Astrocyte of the cerebellum (primary cell): ENCODE results near the gene RALGAPB.

ENCODE experiments used
- DNase-seq: peaks from one replicate; pipeline ENCODE4 v3.0.0-alpha.2; 2011; ENCODE audit warnings: low read depth
- H3K4me3 ChIP-seq: 2 replicates; pipeline ENCODE4 v1.5.1; 2011; ENCODE audit warnings: mild to moderate bottlenecking, low read depth, low read length, moderate library complexity
- in situ Hi-C: cut with HindIII; loops from 2 replicates; pipeline ENCODE4 v1.10.0; 2017; ENCODE audit warnings: low sequenced_read_pairs
- TF ChIP-seq, protein P1 (sequence below): IDR thresholded peaks from 2 replicates; pipeline ENCODE4 v1.5.1; 2012; ENCODE audit warnings: low read length, low read depth, moderate library complexity, mild to moderate bottlenecking; ENCODE audit errors: missing control alignments

RALGAPB gene

DNA sequence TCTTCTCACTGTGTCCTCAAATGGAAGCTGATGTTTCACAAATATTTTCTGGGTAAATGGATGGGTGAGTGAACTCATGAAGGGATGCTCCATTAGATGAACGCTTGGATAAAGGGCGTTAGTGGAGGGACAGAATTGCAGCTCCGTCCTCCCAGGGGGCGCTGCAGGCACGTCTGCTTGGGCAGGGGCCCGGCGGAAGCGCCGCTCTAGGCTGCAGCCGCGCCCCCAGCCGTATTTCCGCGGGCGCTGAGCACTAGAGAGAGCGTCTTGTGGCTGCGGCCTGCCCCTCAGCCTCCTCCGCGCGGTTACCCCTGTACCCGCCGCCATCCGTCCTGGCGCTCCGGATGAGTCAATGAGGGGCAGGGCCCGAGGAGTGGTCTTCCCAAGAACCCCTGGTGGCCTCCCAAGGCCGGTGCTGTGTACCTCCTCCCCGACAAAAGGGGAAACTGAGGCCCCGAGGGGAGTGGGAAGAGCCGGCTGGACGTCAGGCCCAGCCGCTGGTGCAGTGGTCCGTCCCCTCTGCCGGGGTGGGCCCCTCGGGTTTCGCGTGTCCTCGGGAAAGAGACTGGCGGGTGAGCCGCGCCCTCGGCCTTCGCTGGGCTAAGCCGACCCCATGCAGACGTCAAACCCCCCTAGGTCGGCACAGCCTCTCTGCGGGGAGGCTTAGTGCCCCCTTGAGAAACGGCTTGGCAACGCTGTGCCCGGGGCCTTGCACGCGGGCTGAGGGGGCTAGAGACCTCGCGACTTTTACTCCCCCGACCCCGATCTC is 26.0 kb upstream of the RALGAPB start:
- TF ChIP-seq, protein P1, sequence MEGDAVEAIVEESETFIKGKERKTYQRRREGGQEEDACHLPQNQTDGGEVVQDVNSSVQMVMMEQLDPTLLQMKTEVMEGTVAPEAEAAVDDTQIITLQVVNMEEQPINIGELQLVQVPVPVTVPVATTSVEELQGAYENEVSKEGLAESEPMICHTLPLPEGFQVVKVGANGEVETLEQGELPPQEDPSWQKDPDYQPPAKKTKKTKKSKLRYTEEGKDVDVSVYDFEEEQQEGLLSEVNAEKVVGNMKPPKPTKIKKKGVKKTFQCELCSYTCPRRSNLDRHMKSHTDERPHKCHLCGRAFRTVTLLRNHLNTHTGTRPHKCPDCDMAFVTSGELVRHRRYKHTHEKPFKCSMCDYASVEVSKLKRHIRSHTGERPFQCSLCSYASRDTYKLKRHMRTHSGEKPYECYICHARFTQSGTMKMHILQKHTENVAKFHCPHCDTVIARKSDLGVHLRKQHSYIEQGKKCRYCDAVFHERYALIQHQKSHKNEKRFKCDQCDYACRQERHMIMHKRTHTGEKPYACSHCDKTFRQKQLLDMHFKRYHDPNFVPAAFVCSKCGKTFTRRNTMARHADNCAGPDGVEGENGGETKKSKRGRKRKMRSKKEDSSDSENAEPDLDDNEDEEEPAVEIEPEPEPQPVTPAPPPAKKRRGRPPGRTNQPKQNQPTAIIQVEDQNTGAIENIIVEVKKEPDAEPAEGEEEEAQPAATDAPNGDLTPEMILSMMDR: peak; percentile 93
- DNase-seq: peak; percentile 87
- peak overlapping the region; percentile 93 for H3K4me3 ChIP-seq
- in situ Hi-C loops: no loop called here

GRCh38 chr20:38447251-38447661 is 25.4 kb upstream of the RALGAPB start:
- DNase-seq: no peak
- in situ Hi-C loops: no loop called here
- peak overlapping the region; percentile 93 for H3K4me3 ChIP-seq
- TF ChIP-seq, protein P1: no peak

DNA sequence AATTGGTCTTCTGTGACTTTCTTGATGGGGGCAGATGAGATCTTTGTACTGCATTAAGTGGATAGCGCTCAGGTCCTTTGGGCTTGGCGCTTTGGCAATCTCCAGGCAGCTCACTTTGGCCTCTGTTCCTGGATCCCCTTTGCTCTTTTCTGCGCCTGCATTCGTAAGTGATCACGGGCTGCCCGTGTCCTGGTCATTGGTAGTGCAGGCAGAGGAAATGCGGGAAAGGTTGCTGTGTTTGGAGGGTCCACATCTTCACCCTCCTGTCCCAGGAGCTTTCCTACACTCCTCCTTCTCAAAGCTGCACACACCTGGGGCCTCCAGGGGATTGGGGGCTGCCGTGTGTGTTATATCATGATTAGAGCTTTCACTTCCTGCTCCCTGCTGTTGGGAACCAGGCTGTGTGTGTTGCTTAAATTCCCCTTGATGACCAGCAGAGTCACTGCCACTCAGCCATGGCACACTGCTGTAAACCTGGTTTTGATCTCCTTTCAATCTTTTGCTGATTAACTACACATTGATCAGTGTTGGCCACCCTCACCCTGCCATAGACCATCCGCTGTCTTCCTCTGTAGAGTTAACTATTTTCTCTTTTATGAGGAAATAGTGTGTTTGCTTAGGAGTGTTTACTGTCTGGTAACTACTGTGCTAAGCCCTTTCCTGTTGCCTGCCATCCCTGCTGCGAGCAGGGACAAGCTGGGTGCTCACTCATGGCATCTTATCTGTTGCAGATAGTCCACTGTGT is 24.5 kb upstream of the RALGAPB start:
- no peak for DNase-seq
- H3K4me3 ChIP-seq: no peak overlapping the region
- in situ Hi-C loops: no loop called here
- TF ChIP-seq, protein P1: no peak

DNA sequence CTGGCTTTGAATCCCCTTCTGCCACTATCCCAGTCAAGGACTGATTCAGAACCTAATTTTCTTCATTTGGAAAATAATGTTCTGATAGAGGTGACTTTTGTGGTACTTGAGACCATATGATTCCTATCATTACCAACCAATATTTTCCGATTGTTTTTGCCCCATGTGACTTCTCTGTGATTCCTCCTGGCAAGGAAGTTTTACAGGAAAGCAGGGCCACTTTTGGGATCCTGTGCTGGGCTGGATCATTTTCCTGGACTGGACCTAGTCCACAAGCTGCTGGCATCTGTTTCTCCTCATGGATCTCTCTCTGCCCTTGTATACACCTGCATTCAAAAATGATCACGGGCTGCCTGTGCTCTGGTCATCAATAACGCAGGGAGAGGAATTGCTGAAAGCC is 23.6 kb upstream of the RALGAPB start:
- no peak overlapping the region for H3K4me3 ChIP-seq
- in situ Hi-C loops: no loop called here
- TF ChIP-seq, protein P1: no peak
- no peak for DNase-seq

- no peak overlapping the region for H3K4me3 ChIP-seq
- no peak for DNase-seq
- in situ Hi-C loops: no loop called here
- TF ChIP-seq, protein P1: no peak
Observed at GRCh38 chr20:38450412-38450975, 22.1 kb upstream of the RALGAPB start.

- H3K4me3 ChIP-seq: no peak overlapping the region
- DNase-seq: peak; percentile 11
- TF ChIP-seq, protein P1: no peak
- in situ Hi-C loops: no loop called here
Observed at GRCh38 chr20:38452880-38453624, 19.6 kb upstream of the RALGAPB start.
